HG03196 (cell line): ENCODE data around the gene UBAP1L.
"Not testable (repeated sequence)": the region's sequence is repeated elsewhere in the genome, so short reads cannot be mapped to it uniquely, and the experiment has no call there.

Experiments used
- ATAC-seq: cut with Tn5 transposase; IDR thresholded peaks from one replicate; pipeline ENCODE4 v1.9.1; 2021; ENCODE audit not compliant: unreplicated experiment

UBAP1L gene

GRCh38 chr15:65115086-65115485 lies at the start of gene UBAP1L:
TSS of gene UBAP1L (minus strand) at chr15:65115200. CDS start at chr15:65106215, 8,985 bp downstream.
- no peak for ATAC-seq

GRCh38 chr15:65164139-65164538 lies 49.1 kb upstream of the UBAP1L start:
- ATAC-seq = no peak

- no peak for ATAC-seq
These were observed 48.0 kb upstream of the UBAP1L start for GRCh38 chr15:65163041-65163440.

- ATAC-seq = no peak
These were observed 41.7 kb upstream of the UBAP1L start for GRCh38 chr15:65156692-65157091.

GRCh38 chr15:65154720-65155119 lies 39.7 kb upstream of the UBAP1L start:
- ATAC-seq = no peak

GRCh38 chr15:65147902-65148301 lies 32.9 kb upstream of the UBAP1L start:
- no peak for ATAC-seq

- ATAC-seq = no peak
These were observed 31.4 kb upstream of the UBAP1L start for GRCh38 chr15:65146438-65146837.

- ATAC-seq = not testable (repeated sequence)
These were observed 23.6 kb upstream of the UBAP1L start for GRCh38 chr15:65138631-65139030.

GRCh38 chr15:65137893-65138292 lies 22.9 kb upstream of the UBAP1L start:
- not testable (repeated sequence) for ATAC-seq

- not testable (repeated sequence) for ATAC-seq
These were observed 22.1 kb upstream of the UBAP1L start for GRCh38 chr15:65137089-65137488.

GRCh38 chr15:65134538-65134937 lies 19.5 kb upstream of the UBAP1L start:
- ATAC-seq = no peak

GRCh38 chr15:65133548-65134200 lies 18.7 kb upstream of the UBAP1L start, which contains the start of gene PDCD7:
TSS of gene PDCD7 (minus strand) at chr15:65133808. CDS start at chr15:65133781, 27 bp downstream.
- peak; percentile 82 for ATAC-seq

GRCh38 chr15:65132878-65133547 lies 18.0 kb upstream of the UBAP1L start:
- peak; percentile 36 for ATAC-seq

GRCh38 chr15:65130941-65131340 lies 15.9 kb upstream of the UBAP1L start:
- ATAC-seq = no peak

GRCh38 chr15:65115542-65115941 lies 542 bp upstream of the UBAP1L start:
- ATAC-seq = no peak

GRCh38 chr15:65110676-65111292 lies 4.2 kb downstream of the UBAP1L start:
- ATAC-seq = no peak

GRCh38 chr15:65106011-65106590 lies 8.9 kb downstream of the UBAP1L start:
- no peak for ATAC-seq

GRCh38 chr15:65105038-65105437 lies 10.0 kb downstream of the UBAP1L start:
- ATAC-seq = no peak

GRCh38 chr15:65102912-65103311 lies 12.1 kb downstream of the UBAP1L start:
- ATAC-seq = no peak

GRCh38 chr15:65101891-65102708 lies 12.9 kb downstream of the UBAP1L start:
- no peak for ATAC-seq

- no peak for ATAC-seq
These were observed 13.5 kb downstream of the UBAP1L start for GRCh38 chr15:65101411-65101890.
